ENCODE results near the gene AFG3L2. TPM values are rescaled to one million over a fixed set of nuclear protein-coding genes. Genes with fewer than 3 reads are reported as not detected.

Gene AFG3L2
- total and polyA plus RNA-seq, 9 of the 15 experiments (the other 6 are each of a cell fraction or from before 2014, with no cell fraction given), result 24.1 to 109 (median 84.0) TPM

- peak overlapping the region; percentile 11 to 77; a peak in 2 of 4 replicates for H3K9ac ChIP-seq (ENCODE audit: insufficient read depth in 1 of 2, low read depth in 2 of 2, low read length in 2 of 2)
- peaks cover 25% of the 10 kb centered on the region for H3K36me3 ChIP-seq (ENCODE audit: control insufficient read depth, insufficient read depth, low read length)
- peaks cover 50 to 66% of the 10 kb centered on the region in 2 experiments for H3K4me1 ChIP-seq (replicated peaks in 1 of 2; ENCODE audit: control insufficient read depth in 2 of 2, insufficient read depth in 2 of 2, low read length in 2 of 2)
- FAIRE-seq (no peak), ATAC-seq (no peak), DNase-seq (ENCODE audit: extremely low read depth in 1 of 4, low spot score in 3 of 4) (no peak)
- peaks cover 29% of the 10 kb centered on the region for H3K79me2 ChIP-seq (ENCODE audit: control insufficient read depth, insufficient read depth, low read length)
- no peak overlapping the region; the same call in 1 of the 2 replicates for H3K4me3 ChIP-seq
- TSS peak; percentile 82 for BruUV-seq (replicated peaks)
- H3K27me3 ChIP-seq (ENCODE audit: control insufficient read depth in 2 of 2, insufficient read depth in 2 of 2, low read length in 2 of 2), result no peaks in the 10 kb centered on the region
- in situ Hi-C loops (cut with MboI), result no loop called here
- WGBS (ENCODE audit: insufficient coverage, low coverage, missing lambda C conversion rate), result 87% methylated on average over 39 of the region's 39 CpGs
- H4K20me1 ChIP-seq (replicated peaks; ENCODE audit: control insufficient read depth, insufficient read depth, low read length), result no peaks in the 10 kb centered on the region
- POLR2A ChIA-PET, result interaction anchor here (0.6 to 4.3 kb wide), 5 partner anchors 9 to 416 kb away, joined by 3 to 19 read pairs (median 6); no protein-coding TSS in a partner anchor
- H3K9me1 ChIP-seq (ENCODE audit: control insufficient read depth, insufficient read depth, low read length), result peaks cover 4% of the 10 kb centered on the region
- CTCF ChIA-PET (ENCODE audit: low intra/inter-chr PET ratio), result no interaction called here
- H3K4me2 ChIP-seq (ENCODE audit: insufficient read depth, low read length), result peak overlapping the region; percentile 69
- peaks cover 20% of the 10 kb centered on the region for H3K9me3 ChIP-seq (replicated peaks; ENCODE audit: control insufficient read depth, insufficient read depth, low read depth, low read length)
- intact Hi-C loops (cut with micrococcal nuclease), result no loop called here
- peak overlapping the region; percentile 86 for H2AFZ ChIP-seq (ENCODE audit: low read depth, low read length)
- peak overlapping the region; percentile 41; the same call in 2 of the 3 replicates for H3K27ac ChIP-seq (ENCODE audit: extremely low read depth, low read depth, low read length)
- TF ChIP-seq YY1 (IDR thresholded peaks at IDR 0.05; ENCODE audit: borderline replicate concordance in 1 of 3, control insufficient read depth in 1 of 3, extremely low read depth in 1 of 3, insufficient read depth in 3 of 3, insufficient read length in 1 of 3, insufficient replicate concordance in 2 of 3, low read depth in 1 of 3, low read length in 2 of 3) (no peak), ETV5 (CRISPR knock-in tag; IDR thresholded peaks at IDR 0.05; ENCODE audit: low read depth) (no peak), HLTF (IDR thresholded peaks at IDR 0.05) (no peak), MBD2 (IDR thresholded peaks at IDR 0.05; ENCODE audit: borderline replicate concordance, low read depth) (0 out of 2 replicates have a peak, but pooled peaks have one; percentile 19)
- TF ChIP-seq, protein P1, sequence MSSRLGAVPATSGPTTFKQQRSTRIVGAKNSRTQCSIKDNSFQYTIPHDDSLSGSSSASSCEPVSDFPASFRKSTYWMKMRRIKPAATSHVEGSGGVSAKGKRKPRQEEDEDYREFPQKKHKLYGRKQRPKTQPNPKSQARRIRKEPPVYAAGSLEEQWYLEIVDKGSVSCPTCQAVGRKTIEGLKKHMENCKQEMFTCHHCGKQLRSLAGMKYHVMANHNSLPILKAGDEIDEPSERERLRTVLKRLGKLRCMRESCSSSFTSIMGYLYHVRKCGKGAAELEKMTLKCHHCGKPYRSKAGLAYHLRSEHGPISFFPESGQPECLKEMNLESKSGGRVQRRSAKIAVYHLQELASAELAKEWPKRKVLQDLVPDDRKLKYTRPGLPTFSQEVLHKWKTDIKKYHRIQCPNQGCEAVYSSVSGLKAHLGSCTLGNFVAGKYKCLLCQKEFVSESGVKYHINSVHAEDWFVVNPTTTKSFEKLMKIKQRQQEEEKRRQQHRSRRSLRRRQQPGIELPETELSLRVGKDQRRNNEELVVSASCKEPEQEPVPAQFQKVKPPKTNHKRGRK (tag; IDR thresholded peaks at IDR 0.05), result peak; percentile 72
- TF ChIP-seq, protein P2, sequence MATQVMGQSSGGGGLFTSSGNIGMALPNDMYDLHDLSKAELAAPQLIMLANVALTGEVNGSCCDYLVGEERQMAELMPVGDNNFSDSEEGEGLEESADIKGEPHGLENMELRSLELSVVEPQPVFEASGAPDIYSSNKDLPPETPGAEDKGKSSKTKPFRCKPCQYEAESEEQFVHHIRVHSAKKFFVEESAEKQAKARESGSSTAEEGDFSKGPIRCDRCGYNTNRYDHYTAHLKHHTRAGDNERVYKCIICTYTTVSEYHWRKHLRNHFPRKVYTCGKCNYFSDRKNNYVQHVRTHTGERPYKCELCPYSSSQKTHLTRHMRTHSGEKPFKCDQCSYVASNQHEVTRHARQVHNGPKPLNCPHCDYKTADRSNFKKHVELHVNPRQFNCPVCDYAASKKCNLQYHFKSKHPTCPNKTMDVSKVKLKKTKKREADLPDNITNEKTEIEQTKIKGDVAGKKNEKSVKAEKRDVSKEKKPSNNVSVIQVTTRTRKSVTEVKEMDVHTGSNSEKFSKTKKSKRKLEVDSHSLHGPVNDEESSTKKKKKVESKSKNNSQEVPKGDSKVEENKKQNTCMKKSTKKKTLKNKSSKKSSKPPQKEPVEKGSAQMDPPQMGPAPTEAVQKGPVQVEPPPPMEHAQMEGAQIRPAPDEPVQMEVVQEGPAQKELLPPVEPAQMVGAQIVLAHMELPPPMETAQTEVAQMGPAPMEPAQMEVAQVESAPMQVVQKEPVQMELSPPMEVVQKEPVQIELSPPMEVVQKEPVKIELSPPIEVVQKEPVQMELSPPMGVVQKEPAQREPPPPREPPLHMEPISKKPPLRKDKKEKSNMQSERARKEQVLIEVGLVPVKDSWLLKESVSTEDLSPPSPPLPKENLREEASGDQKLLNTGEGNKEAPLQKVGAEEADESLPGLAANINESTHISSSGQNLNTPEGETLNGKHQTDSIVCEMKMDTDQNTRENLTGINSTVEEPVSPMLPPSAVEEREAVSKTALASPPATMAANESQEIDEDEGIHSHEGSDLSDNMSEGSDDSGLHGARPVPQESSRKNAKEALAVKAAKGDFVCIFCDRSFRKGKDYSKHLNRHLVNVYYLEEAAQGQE (IDR thresholded peaks at IDR 0.05; ENCODE audit: borderline replicate concordance), result no peak
- TF ChIP-seq, protein P2 (CRISPR knock-in tag; IDR thresholded peaks at IDR 0.05; ENCODE audit: low read depth), result no peak
- TF ChIP-seq, protein P3, sequence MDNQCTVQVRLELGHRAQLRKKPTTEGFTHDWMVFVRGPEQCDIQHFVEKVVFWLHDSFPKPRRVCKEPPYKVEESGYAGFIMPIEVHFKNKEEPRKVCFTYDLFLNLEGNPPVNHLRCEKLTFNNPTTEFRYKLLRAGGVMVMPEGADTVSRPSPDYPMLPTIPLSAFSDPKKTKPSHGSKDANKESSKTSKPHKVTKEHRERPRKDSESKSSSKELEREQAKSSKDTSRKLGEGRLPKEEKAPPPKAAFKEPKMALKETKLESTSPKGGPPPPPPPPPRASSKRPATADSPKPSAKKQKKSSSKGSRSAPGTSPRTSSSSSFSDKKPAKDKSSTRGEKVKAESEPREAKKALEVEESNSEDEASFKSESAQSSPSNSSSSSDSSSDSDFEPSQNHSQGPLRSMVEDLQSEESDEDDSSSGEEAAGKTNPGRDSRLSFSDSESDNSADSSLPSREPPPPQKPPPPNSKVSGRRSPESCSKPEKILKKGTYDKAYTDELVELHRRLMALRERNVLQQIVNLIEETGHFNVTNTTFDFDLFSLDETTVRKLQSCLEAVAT (IDR thresholded peaks at IDR 0.05), result peak in 1 of 2 experiments; percentile 62; a peak in 1 of 4 replicates
Observed at GRCh38 chr18:12306752-12307700, 70.0 kb downstream of the AFG3L2 start.
